Measurements from ENCODE around the gene VPS33B.

DNA sequence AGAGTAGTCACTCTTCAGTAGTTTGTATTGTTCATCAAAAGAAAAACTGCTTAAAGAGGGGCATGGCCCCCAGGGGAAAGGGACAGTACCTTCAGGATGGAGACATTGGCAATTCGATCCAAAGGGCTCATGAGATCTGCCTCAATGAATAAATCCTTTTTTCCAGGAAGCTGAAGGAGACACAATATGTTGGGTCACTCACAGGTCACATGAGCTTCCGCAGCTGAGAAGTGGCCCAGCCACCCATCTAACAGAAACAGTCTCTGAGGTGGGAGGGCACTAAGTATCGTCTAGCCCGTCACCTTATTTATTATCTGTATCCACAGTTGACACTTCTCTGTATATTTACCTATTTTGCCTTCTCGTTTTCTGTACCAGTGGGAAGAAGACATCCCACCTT, 4.7 kb downstream of the VPS33B start:
- TF ChIP-seq EGR1 (IDR thresholded peaks at IDR 0.05) (no peak), TAF1 (IDR thresholded peaks at IDR 0.05; ENCODE audit: low read depth) (no peak), CREB1 (IDR thresholded peaks at IDR 0.05; ENCODE audit: low read depth) (no peak), ZBTB7A (IDR thresholded peaks at IDR 0.05; ENCODE audit: low read depth) (no peak), YY1 (IDR thresholded peaks at IDR 0.05; ENCODE audit: low read depth) (no peak), RAD21 (IDR thresholded peaks at IDR 0.05; ENCODE audit: low read depth) (no peak), TEAD4 (IDR thresholded peaks at IDR 0.05) (no peak), CEBPB (IDR thresholded peaks at IDR 0.05) (no peak), EP300 (IDR thresholded peaks at IDR 0.05; ENCODE audit: borderline replicate concordance) (no peak), FOXM1 (IDR thresholded peaks at IDR 0.05; ENCODE audit: borderline replicate concordance, low read depth) (no peak)
- TF ChIP-seq, protein P1, sequence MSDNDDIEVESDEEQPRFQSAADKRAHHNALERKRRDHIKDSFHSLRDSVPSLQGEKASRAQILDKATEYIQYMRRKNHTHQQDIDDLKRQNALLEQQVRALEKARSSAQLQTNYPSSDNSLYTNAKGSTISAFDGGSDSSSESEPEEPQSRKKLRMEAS (IDR thresholded peaks at IDR 0.05): no peak
- TF ChIP-seq, protein P2, sequence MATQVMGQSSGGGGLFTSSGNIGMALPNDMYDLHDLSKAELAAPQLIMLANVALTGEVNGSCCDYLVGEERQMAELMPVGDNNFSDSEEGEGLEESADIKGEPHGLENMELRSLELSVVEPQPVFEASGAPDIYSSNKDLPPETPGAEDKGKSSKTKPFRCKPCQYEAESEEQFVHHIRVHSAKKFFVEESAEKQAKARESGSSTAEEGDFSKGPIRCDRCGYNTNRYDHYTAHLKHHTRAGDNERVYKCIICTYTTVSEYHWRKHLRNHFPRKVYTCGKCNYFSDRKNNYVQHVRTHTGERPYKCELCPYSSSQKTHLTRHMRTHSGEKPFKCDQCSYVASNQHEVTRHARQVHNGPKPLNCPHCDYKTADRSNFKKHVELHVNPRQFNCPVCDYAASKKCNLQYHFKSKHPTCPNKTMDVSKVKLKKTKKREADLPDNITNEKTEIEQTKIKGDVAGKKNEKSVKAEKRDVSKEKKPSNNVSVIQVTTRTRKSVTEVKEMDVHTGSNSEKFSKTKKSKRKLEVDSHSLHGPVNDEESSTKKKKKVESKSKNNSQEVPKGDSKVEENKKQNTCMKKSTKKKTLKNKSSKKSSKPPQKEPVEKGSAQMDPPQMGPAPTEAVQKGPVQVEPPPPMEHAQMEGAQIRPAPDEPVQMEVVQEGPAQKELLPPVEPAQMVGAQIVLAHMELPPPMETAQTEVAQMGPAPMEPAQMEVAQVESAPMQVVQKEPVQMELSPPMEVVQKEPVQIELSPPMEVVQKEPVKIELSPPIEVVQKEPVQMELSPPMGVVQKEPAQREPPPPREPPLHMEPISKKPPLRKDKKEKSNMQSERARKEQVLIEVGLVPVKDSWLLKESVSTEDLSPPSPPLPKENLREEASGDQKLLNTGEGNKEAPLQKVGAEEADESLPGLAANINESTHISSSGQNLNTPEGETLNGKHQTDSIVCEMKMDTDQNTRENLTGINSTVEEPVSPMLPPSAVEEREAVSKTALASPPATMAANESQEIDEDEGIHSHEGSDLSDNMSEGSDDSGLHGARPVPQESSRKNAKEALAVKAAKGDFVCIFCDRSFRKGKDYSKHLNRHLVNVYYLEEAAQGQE (IDR thresholded peaks at IDR 0.05; ENCODE audit: low read depth): no peak
- TF ChIP-seq, protein P3, sequence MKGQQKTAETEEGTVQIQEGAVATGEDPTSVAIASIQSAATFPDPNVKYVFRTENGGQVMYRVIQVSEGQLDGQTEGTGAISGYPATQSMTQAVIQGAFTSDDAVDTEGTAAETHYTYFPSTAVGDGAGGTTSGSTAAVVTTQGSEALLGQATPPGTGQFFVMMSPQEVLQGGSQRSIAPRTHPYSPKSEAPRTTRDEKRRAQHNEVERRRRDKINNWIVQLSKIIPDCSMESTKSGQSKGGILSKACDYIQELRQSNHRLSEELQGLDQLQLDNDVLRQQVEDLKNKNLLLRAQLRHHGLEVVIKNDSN (IDR thresholded peaks at IDR 0.05): no peak

Data from Ishikawa (cell line).